Progenitor cell of endocrine pancreas (in vitro differentiated cells): ENCODE data around the gene SIGLEC9. TPM values are rescaled to one million over a fixed set of nuclear protein-coding genes. Genes with fewer than 3 reads are reported as not detected.
"Not testable (repeated sequence)": the region's sequence is repeated elsewhere in the genome, so short reads cannot be mapped to it uniquely, and the experiment has no call there.

Experiments used
- DNase-seq: peaks from one replicate; pipeline ENCODE4 v3.0.0; 2021; ENCODE audit warnings: low spot score; ENCODE audit not compliant: unreplicated experiment
- H3K27ac Mint-ChIP-seq: 2 replicates; pipeline ENCODE4 v1.8.0; 2021; ENCODE audit warnings: mild to moderate bottlenecking, moderate library complexity, mixed read lengths
- H3K27me3 Mint-ChIP-seq: 2 replicates; pipeline ENCODE4 v1.8.0; 2021; ENCODE audit warnings: mixed read lengths
- H3K36me3 Mint-ChIP-seq: 2 replicates; pipeline ENCODE4 v1.8.0; 2022; ENCODE audit warnings: mixed read lengths; ENCODE audit not compliant: insufficient read depth
- H3K4me1 Mint-ChIP-seq: 2 replicates; pipeline ENCODE4 v1.8.0; 2021; ENCODE audit warnings: low read depth, mixed read lengths
- H3K4me3 Mint-ChIP-seq: 2 replicates; pipeline ENCODE4 v1.8.0; 2021; ENCODE audit warnings: low read depth, mild to moderate bottlenecking, moderate library complexity, mixed read lengths
- H3K9me3 Mint-ChIP-seq: 2 replicates; pipeline ENCODE4 v1.8.0; 2021; ENCODE audit warnings: low read depth, mixed read lengths
- CTCF ChIP-seq: fragments of 200-600 bp; sonication (generic); IDR thresholded peaks from one replicate; pipeline ENCODE4 v1.5.0; 2021; ENCODE audit warnings: antibody characterized with exemption, mild to moderate bottlenecking; ENCODE audit not compliant: unreplicated experiment
- total RNA-seq: library from RNA; stranded (reverse); gene quantifications from 2 replicates; pipeline ENCODE4 v1.2.1, GENCODE V29; 2021

Gene SIGLEC9
- total RNA-seq, 1 donor from 2014 or later: not detected

- no peak overlapping the region for H3K4me3 Mint-ChIP-seq
- no peak for DNase-seq
- H3K9me3 Mint-ChIP-seq: peaks cover 3% of the 10 kb centered on the region
- H3K36me3 Mint-ChIP-seq: no peaks in the 10 kb centered on the region
- H3K27ac Mint-ChIP-seq: no peak overlapping the region
- peaks cover 28% of the 10 kb centered on the region for H3K27me3 Mint-ChIP-seq
- no peaks in the 10 kb centered on the region for H3K4me1 Mint-ChIP-seq
- TF ChIP-seq CTCF: no peak
Observed at GRCh38 chr19:51166846-51167490, 42.3 kb downstream of the SIGLEC9 start.

- no peak for TF ChIP-seq CTCF
- no peak for DNase-seq
- peaks cover 3% of the 10 kb centered on the region for H3K9me3 Mint-ChIP-seq
- no peaks in the 10 kb centered on the region for H3K4me1 Mint-ChIP-seq
- H3K27ac Mint-ChIP-seq: no peak overlapping the region
- peaks cover 28% of the 10 kb centered on the region for H3K27me3 Mint-ChIP-seq
- no peaks in the 10 kb centered on the region for H3K36me3 Mint-ChIP-seq
- H3K4me3 Mint-ChIP-seq: no peak overlapping the region
Observed at GRCh38 chr19:51168564-51169282, 44.0 kb downstream of the SIGLEC9 start.

- H3K4me3 Mint-ChIP-seq, H3K4me1 Mint-ChIP-seq, H3K36me3 Mint-ChIP-seq, H3K27ac Mint-ChIP-seq, H3K9me3 Mint-ChIP-seq: not testable (repeated sequence)
- peak; percentile 87 for TF ChIP-seq CTCF
- DNase-seq: peak; percentile 52
- peaks cover 28% of the 10 kb centered on the region for H3K27me3 Mint-ChIP-seq
Observed at GRCh38 chr19:51169283-51169918, 44.7 kb downstream of the SIGLEC9 start.

- H3K27me3 Mint-ChIP-seq: peaks cover 24% of the 10 kb centered on the region
- no peak for TF ChIP-seq CTCF
- H3K4me3 Mint-ChIP-seq: no peak overlapping the region
- no peak overlapping the region for H3K27ac Mint-ChIP-seq
- no peaks in the 10 kb centered on the region for H3K36me3 Mint-ChIP-seq
- H3K9me3 Mint-ChIP-seq: peaks cover 3% of the 10 kb centered on the region
- no peaks in the 10 kb centered on the region for H3K4me1 Mint-ChIP-seq
- DNase-seq: no peak
Observed at GRCh38 chr19:51172223-51172622, 47.5 kb downstream of the SIGLEC9 start.

GRCh38 chr19:51173681-51174080, 49.0 kb downstream of the SIGLEC9 start:
- DNase-seq: no peak
- Mint-ChIP-seq H3K9me3 (peaks cover 1% of the 10 kb centered on the region), H3K36me3 (no peaks in the 10 kb centered on the region), H3K27ac (no peak overlapping the region), H3K4me1 (no peaks in the 10 kb centered on the region), H3K4me3 (no peak overlapping the region), H3K27me3 (peaks cover 20% of the 10 kb centered on the region)
- no peak for TF ChIP-seq CTCF
